HepG2 (cell line): Measurements from ENCODE around the gene ASCL2. TPM values are rescaled to one million over a fixed set of nuclear protein-coding genes. Genes with fewer than 3 reads are reported as not detected.

Experiments used
- ATAC-seq: fragments of 200-7000 bp; cut with Tn5 transposase; 3 replicates; pipeline ENCODE4 v1.9.1; 2020; ENCODE audit warnings: mild to moderate bottlenecking, moderate library complexity
- BruUV-seq: library from RNA; stranded (reverse); fragments of 400-500 nt; replicated peaks from 2 replicates; lab custom pipeline; 2021; lab: Mats Ljungman, UMichigan
- CTCF ChIA-PET: fragments of 300-600 bp; formaldehyde crosslinking; extraction: SDS; loops from one replicate; lab custom pipeline; 2021; ENCODE audit warnings: low total read pairs, inconsistent platforms, low intra/inter-chr PET ratio; lab: Yijun Ruan, JAX
- POLR2A ChIA-PET: fragments of 350-600 bp; sonication (Branson Sonifier 250); formaldehyde crosslinking; loops from one replicate; lab custom pipeline; 2020; ENCODE audit warnings: antibody characterized with exemption, inconsistent platforms; lab: Yijun Ruan, JAX
- DNase-seq: peaks from one replicate; pipeline ENCODE4 v3.0.0-alpha.2; 2015; ENCODE audit warnings: low spot score
- FAIRE-seq: peaks from 3 replicates; lab custom pipeline; 2011; peaks lifted over from hg19 to GRCh38; lab: Jason Lieb, UNC
- H2AFZ ChIP-seq: one replicate; pipeline ENCODE4 v1.6.1; 2011; ENCODE audit warnings: low read length, inconsistent platforms
- H3K27ac ChIP-seq: fragments of 300-600 bp; 3 replicates; pipeline ENCODE4 v1.8.0; 2011; ENCODE audit warnings: mixed run types, mild to moderate bottlenecking, mixed read lengths, low read length, inconsistent platforms; ENCODE audit not compliant: insufficient read depth; ENCODE audit errors: extremely low read length
- H3K27me3 ChIP-seq, 2 experiments: fragments of 200-600 bp in 1 of 2; 2 replicates in 1 of 2; 3 replicates in 1 of 2; pipeline versions ENCODE4 v1.6.0 to v1.8.0; 2011; ENCODE audit warnings: low read length in 2 of 2, mild to moderate bottlenecking in 2 of 2, moderate library complexity in 2 of 2, inconsistent platforms in 1 of 2; ENCODE audit not compliant: insufficient read depth in 2 of 2, control insufficient read depth in 1 of 2
- H3K36me3 ChIP-seq, 2 experiments: fragments of 200-600 bp in 1 of 2; replicated peaks in 1 of 2; 2 replicates in 1 of 2; 3 replicates in 1 of 2; pipeline versions ENCODE4 v1.5.1 to v1.8.0; 2011; ENCODE audit warnings: low read length in 2 of 2, inconsistent platforms in 1 of 2; ENCODE audit not compliant: insufficient read depth in 2 of 2, control insufficient read depth in 1 of 2
- H3K4me1 ChIP-seq: 2 replicates; pipeline ENCODE4 v1.5.1; 2012; ENCODE audit warnings: low read length, inconsistent platforms; ENCODE audit not compliant: insufficient read depth
- H3K4me2 ChIP-seq: 2 replicates; pipeline ENCODE4 v1.6.0; 2011; ENCODE audit warnings: low read depth, low read length, inconsistent platforms
- H3K4me3 ChIP-seq, 3 experiments: fragments of 200-600 bp in 1 of 3; sonication (generic), shearing (Covaris generic) in 1 of 3; replicated peaks in 1 of 3; 2 replicates each; pipeline ENCODE4 v1.5.1; 2011 to 2016; ENCODE audit warnings: low read length in 3 of 3, inconsistent platforms in 2 of 3, low read depth in 2 of 3, mild to moderate bottlenecking in 2 of 3, control low read depth in 1 of 3, mixed read lengths in 1 of 3; ENCODE audit not compliant: insufficient read depth in 1 of 3
- H3K79me2 ChIP-seq: one replicate; pipeline ENCODE4 v1.6.1; 2011; ENCODE audit warnings: low read length, inconsistent platforms; ENCODE audit not compliant: insufficient read depth
- H3K9ac ChIP-seq: 2 replicates; pipeline ENCODE4 v1.6.0; 2011; ENCODE audit warnings: mild to moderate bottlenecking, low read depth, low read length, inconsistent platforms; ENCODE audit not compliant: insufficient read depth
- H3K9me3 ChIP-seq: 2 replicates; pipeline ENCODE4 v1.5.1; 2012; ENCODE audit warnings: mild to moderate bottlenecking, low read length
- H4K20me1 ChIP-seq: 2 replicates; pipeline ENCODE4 v1.6.0; 2011; ENCODE audit warnings: inconsistent platforms, mild to moderate bottlenecking, low read length, moderate library complexity; ENCODE audit not compliant: insufficient read depth
- ELK4 ChIP-seq: sonication (generic); formaldehyde crosslinking; IDR thresholded peaks from 2 replicates; pipeline ENCODE4 v1.9.0; 2021; ENCODE audit warnings: missing genetic modification reagents, borderline replicate concordance
- ERF ChIP-seq: IDR thresholded peaks from 2 replicates; pipeline ENCODE4 v1.6.1; 2018; ENCODE audit warnings: missing biosample characterization, missing genetic modification reagents
- FOXK2 ChIP-seq: fragments of 450-650 bp; IDR thresholded peaks from 2 replicates; pipeline ENCODE4 v1.6.1; 2016
- IRX3 ChIP-seq: sonication (generic); formaldehyde crosslinking; IDR thresholded peaks from 2 replicates; pipeline ENCODE4 v1.8.1; 2023; ENCODE audit warnings: mild to moderate bottlenecking, low read depth, missing genetic modification reagents, borderline replicate concordance
- TSC22D2 ChIP-seq: sonication (generic); formaldehyde crosslinking; IDR thresholded peaks from 2 replicates; pipeline ENCODE4 v1.5.1; 2020; ENCODE audit warnings: missing genetic modification reagents, mild to moderate bottlenecking, borderline replicate concordance
- YEATS2 ChIP-seq: sonication (generic); formaldehyde crosslinking; IDR thresholded peaks from 2 replicates; pipeline ENCODE4 v1.4.0; 2020; ENCODE audit warnings: missing genetic modification reagents, borderline replicate concordance
- YY1 ChIP-seq: IDR thresholded peaks from 2 replicates; pipeline ENCODE4 v1.6.1; 2011; ENCODE audit warnings: low read length, low read depth, moderate library complexity, mild to moderate bottlenecking; ENCODE audit not compliant: insufficient read depth, insufficient replicate concordance
- ZNF251 ChIP-seq: sonication (generic); formaldehyde crosslinking; IDR thresholded peaks from 2 replicates; pipeline ENCODE4 v1.9.0; 2021; ENCODE audit warnings: mild to moderate bottlenecking, missing genetic modification reagents
- ZNF367 ChIP-seq: sonication (generic); formaldehyde crosslinking; IDR thresholded peaks from 2 replicates; pipeline ENCODE4 v1.4.0; 2020; ENCODE audit warnings: missing genetic modification reagents, borderline replicate concordance
- WGBS: methylation state at CpG from one replicate; pipeline ENCODE4 v1.1.6; 2017; ENCODE audit warnings: low lambda C conversion rate; 5-methylcytosine and 5-hydroxymethylcytosine counted together
- in situ Hi-C: cut with HindIII; loops from 2 replicates; pipeline ENCODE4 v1.10.0; 2017; ENCODE audit warnings: low pct_unique_long_range_greater_than_20kb; ENCODE audit not compliant: extremely low pct_ligation_motif_present
- intact Hi-C: fragments of 100-400 bp; cut with micrococcal nuclease; formaldehyde crosslinking; loops from one replicate; pipeline ENCODE4 v1.10.0; 2022; ENCODE audit not compliant: unreplicated experiment
- polyA plus RNA-seq, 8 experiments: library from polyadenylated mRNA; depleted of rRNA in 3 of 8; stranded (reverse) in 7 of 8; unstranded in 1 of 8; fragments of >200 nt; fragmentation: Illumina TruSeq in 4 of 8; extraction: Trizol in 4 of 8; gene quantifications; 2 replicates each; pipeline versions ENCODE4 v1.2.1 to v1.2.3, GENCODE V29; 2011 to 2016; ENCODE audit warnings: low read depth in 4 of 8, missing spikeins in 1 of 8, mixed read lengths in 1 of 8; ENCODE audit not compliant: insufficient read depth in 1 of 8
- total RNA-seq, 5 experiments: library from RNA; depleted of rRNA; stranded (reverse); fragments of >200 nt; fragmentation: Illumina TruSeq; extraction: Trizol; gene quantifications; 2 replicates each; pipeline ENCODE4 v1.2.3, GENCODE V29; 2016; ENCODE audit warnings: low read depth in 1 of 5
- TF ChIP-seq, protein P1 (sequence below): sonication (generic); formaldehyde crosslinking; IDR thresholded peaks from 2 replicates; pipeline ENCODE4 v1.4.0; 2020; ENCODE audit warnings: missing genetic modification reagents
- TF ChIP-seq, protein P2 (sequence below): sonication (generic); formaldehyde crosslinking; IDR thresholded peaks from 2 replicates; pipeline ENCODE4 v1.4.0; 2020; ENCODE audit warnings: missing genetic modification reagents, mild to moderate bottlenecking, borderline replicate concordance

Gene ASCL2
- total and polyA plus RNA-seq, 2 of the 13 experiments (the other 11 are each of a cell fraction or from before 2014, with no cell fraction given) = 0.07 TPM; not detected in 1

DNA sequence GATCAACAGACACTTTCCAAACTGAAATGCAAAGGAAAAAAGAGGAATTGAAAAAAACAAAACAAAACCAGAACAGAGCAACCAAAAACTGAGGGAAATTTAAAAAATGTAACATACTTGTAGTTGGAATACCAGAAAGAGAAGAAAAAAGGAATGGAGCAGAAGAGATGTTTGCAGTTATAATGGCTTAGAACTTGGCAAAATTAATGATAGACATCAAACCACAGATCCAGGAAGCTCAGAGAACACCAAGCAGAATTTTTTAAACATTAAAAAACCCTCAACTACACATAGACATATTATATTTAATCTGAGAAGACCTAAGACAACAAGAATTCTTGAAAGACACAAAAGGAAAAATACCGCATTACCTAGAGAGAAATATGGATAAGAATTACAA lies 46.1 kb downstream of the ASCL2 start:
- H4K20me1 ChIP-seq = no peaks in the 10 kb centered on the region
- TF ChIP-seq, protein P1, sequence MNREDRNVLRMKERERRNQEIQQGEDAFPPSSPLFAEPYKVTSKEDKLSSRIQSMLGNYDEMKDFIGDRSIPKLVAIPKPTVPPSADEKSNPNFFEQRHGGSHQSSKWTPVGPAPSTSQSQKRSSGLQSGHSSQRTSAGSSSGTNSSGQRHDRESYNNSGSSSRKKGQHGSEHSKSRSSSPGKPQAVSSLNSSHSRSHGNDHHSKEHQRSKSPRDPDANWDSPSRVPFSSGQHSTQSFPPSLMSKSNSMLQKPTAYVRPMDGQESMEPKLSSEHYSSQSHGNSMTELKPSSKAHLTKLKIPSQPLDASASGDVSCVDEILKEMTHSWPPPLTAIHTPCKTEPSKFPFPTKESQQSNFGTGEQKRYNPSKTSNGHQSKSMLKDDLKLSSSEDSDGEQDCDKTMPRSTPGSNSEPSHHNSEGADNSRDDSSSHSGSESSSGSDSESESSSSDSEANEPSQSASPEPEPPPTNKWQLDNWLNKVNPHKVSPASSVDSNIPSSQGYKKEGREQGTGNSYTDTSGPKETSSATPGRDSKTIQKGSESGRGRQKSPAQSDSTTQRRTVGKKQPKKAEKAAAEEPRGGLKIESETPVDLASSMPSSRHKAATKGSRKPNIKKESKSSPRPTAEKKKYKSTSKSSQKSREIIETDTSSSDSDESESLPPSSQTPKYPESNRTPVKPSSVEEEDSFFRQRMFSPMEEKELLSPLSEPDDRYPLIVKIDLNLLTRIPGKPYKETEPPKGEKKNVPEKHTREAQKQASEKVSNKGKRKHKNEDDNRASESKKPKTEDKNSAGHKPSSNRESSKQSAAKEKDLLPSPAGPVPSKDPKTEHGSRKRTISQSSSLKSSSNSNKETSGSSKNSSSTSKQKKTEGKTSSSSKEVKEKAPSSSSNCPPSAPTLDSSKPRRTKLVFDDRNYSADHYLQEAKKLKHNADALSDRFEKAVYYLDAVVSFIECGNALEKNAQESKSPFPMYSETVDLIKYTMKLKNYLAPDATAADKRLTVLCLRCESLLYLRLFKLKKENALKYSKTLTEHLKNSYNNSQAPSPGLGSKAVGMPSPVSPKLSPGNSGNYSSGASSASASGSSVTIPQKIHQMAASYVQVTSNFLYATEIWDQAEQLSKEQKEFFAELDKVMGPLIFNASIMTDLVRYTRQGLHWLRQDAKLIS = no peak
- TF ChIP-seq ZNF367 (no peak), ZNF251 (CRISPR knock-in tag) (no peak), YEATS2 (CRISPR knock-in tag) (no peak), ELK4 (no peak), YY1 (no peak), FOXK2 (no peak), ERF (no peak), TSC22D2 (CRISPR knock-in tag) (no peak), IRX3 (no peak)
- TF ChIP-seq, protein P2, sequence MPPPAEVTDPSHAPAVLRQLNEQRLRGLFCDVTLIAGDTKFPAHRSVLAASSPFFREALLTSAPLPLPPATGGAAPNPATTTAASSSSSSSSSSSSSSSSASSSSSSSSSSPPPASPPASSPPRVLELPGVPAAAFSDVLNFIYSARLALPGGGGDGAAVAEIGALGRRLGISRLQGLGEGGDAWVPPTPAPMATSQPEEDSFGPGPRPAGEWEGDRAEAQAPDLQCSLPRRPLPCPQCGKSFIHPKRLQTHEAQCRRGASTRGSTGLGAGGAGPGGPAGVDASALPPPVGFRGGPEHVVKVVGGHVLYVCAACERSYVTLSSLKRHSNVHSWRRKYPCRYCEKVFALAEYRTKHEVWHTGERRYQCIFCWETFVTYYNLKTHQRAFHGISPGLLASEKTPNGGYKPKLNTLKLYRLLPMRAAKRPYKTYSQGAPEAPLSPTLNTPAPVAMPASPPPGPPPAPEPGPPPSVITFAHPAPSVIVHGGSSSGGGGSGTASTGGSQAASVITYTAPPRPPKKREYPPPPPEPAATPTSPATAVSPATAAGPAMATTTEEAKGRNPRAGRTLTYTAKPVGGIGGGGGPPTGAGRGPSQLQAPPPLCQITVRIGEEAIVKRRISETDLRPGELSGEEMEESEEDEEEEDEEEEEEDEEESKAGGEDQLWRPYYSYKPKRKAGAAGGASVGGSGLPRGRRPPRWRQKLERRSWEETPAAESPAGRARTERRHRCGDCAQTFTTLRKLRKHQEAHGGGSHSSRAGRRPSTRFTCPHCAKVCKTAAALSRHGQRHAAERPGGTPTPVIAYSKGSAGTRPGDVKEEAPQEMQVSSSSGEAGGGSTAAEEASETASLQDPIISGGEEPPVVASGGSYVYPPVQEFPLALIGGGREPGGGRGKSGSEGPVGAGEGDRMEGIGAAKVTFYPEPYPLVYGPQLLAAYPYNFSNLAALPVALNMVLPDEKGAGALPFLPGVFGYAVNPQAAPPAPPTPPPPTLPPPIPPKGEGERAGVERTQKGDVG (CRISPR knock-in tag) = no peak
- TF ChIP-seq, all 625 proteins: peak for 0
- no peaks in the 10 kb centered on the region for H3K9me3 ChIP-seq
- ChIA-PET POLR2A (no interaction called here), CTCF (no interaction called here)
- H3K9ac ChIP-seq = no peak overlapping the region
- intact Hi-C loops (no loop called here), in situ Hi-C loops (loop anchor here (25.0 kb wide), 1 partner anchor 513 kb away; no protein-coding TSS in a partner anchor)
- H3K27me3 ChIP-seq = peaks cover 0 to 25% of the 10 kb centered on the region in 2 experiments; a peak in 3 of 5 replicates
- H3K4me3 ChIP-seq = no peak overlapping the region
- H3K4me1 ChIP-seq = peaks cover 3% of the 10 kb centered on the region
- no TSS peak for BruUV-seq
- H2AFZ ChIP-seq = no peak overlapping the region
- H3K27ac ChIP-seq = no peak overlapping the region
- no peak for ATAC-seq
- WGBS = 60% methylated on average over 1 of the region's 1 CpG
- H3K36me3 ChIP-seq = no peaks in the 10 kb centered on the region
- no peak overlapping the region for H3K4me2 ChIP-seq
- no peak for FAIRE-seq
- DNase-seq = no peak
- no peaks in the 10 kb centered on the region for H3K79me2 ChIP-seq
